ENCODE data around the gene TADA2A.

Gene TADA2A

GRCh38 chr17:37375706-37376105 lies 31.0 kb upstream of the TADA2A start, which contains the start of gene C17orf78:
Gene C17orf78 (plus strand): TSS chr17:37375985. CDS start chr17:37376093, 108 bp downstream.
- no peak within 1 kb of the TSS for H3K4me3 ChIP-seq (ENCODE audit: low read length, poor library complexity, severe bottlenecking)
- no peaks in the 10 kb centered on the region for H4K20me1 ChIP-seq (ENCODE audit: insufficient read depth, low read length, poor library complexity, severe bottlenecking)
- H3K27me3 ChIP-seq (ENCODE audit: insufficient read depth, low read length, poor library complexity, severe bottlenecking): no peaks in the 10 kb centered on the region
- H3F3A ChIP-seq (ENCODE audit: low read depth): no peaks in the 10 kb centered on the region
- no peaks in the 10 kb centered on the region for H3K9me3 ChIP-seq (ENCODE audit: insufficient read depth, low read depth, low read length)
- H3K9me2 ChIP-seq (replicated peaks; ENCODE audit: low read depth, low read length): no peaks in the 10 kb centered on the region
- H3K9ac ChIP-seq (ENCODE audit: low read depth, low read length, poor library complexity, severe bottlenecking): no peak within 1 kb of the TSS
- H3K36me3 ChIP-seq (ENCODE audit: insufficient read depth, low read length): no peaks in the 10 kb centered on the region
- TF ChIP-seq EZH2phosphoT487 (IDR thresholded peaks at IDR 0.05; ENCODE audit: borderline replicate concordance): no peak
- TF ChIP-seq CTCF (conservative IDR thresholded peaks at IDR 0.05; ENCODE audit: low read length): no peak
- H3K4me2 ChIP-seq (ENCODE audit: low read depth, low read length, poor library complexity, severe bottlenecking): no peak within 1 kb of the TSS
- no peaks in the 10 kb centered on the region for H3K4me1 ChIP-seq (ENCODE audit: insufficient read depth, low read length, poor library complexity, severe bottlenecking)
- no peaks in the 10 kb centered on the region for H3K79me2 ChIP-seq (ENCODE audit: insufficient read depth, low read length)
- no peak within 1 kb of the TSS for H2AFZ ChIP-seq (ENCODE audit: low read length)

GRCh38 chr17:37382056-37382455 lies 24.6 kb upstream of the TADA2A start:
- no peaks in the 10 kb centered on the region for H3K27me3 ChIP-seq (ENCODE audit: insufficient read depth, low read length, poor library complexity, severe bottlenecking)
- no peaks in the 10 kb centered on the region for H3F3A ChIP-seq (ENCODE audit: low read depth)
- H3K9ac ChIP-seq (ENCODE audit: low read depth, low read length, poor library complexity, severe bottlenecking): no peak overlapping the region

GRCh38 chr17:37384560-37385149 lies 22.0 kb upstream of the TADA2A start:
- no peak overlapping the region for H3K9ac ChIP-seq (ENCODE audit: low read depth, low read length, poor library complexity, severe bottlenecking)
- H3K4me3 ChIP-seq (ENCODE audit: low read length, poor library complexity, severe bottlenecking): no peak overlapping the region
- no peaks in the 10 kb centered on the region for H3K27me3 ChIP-seq (ENCODE audit: insufficient read depth, low read length, poor library complexity, severe bottlenecking)
- H3K4me1 ChIP-seq (ENCODE audit: insufficient read depth, low read length, poor library complexity, severe bottlenecking): no peaks in the 10 kb centered on the region
- no peaks in the 10 kb centered on the region for H3K36me3 ChIP-seq (ENCODE audit: insufficient read depth, low read length)
- H3K9me2 ChIP-seq (replicated peaks; ENCODE audit: low read depth, low read length): no peaks in the 10 kb centered on the region
- no peaks in the 10 kb centered on the region for H3F3A ChIP-seq (ENCODE audit: low read depth)
- no peak overlapping the region for H2AFZ ChIP-seq (ENCODE audit: low read length)
- no peak overlapping the region for H3K4me2 ChIP-seq (ENCODE audit: low read depth, low read length, poor library complexity, severe bottlenecking)
- no peaks in the 10 kb centered on the region for H3K79me2 ChIP-seq (ENCODE audit: insufficient read depth, low read length)
- H4K20me1 ChIP-seq (ENCODE audit: insufficient read depth, low read length, poor library complexity, severe bottlenecking): no peaks in the 10 kb centered on the region
- no peaks in the 10 kb centered on the region for H3K9me3 ChIP-seq (ENCODE audit: insufficient read depth, low read depth, low read length)
- TF ChIP-seq EZH2phosphoT487 (IDR thresholded peaks at IDR 0.05; ENCODE audit: borderline replicate concordance): no peak

More at GRCh38 chr17:37382056-37382455, 24.6 kb upstream of the TADA2A start:
- H3K9me3 ChIP-seq (ENCODE audit: insufficient read depth, low read depth, low read length): no peaks in the 10 kb centered on the region
- H4K20me1 ChIP-seq (ENCODE audit: insufficient read depth, low read length, poor library complexity, severe bottlenecking): no peaks in the 10 kb centered on the region
- no peaks in the 10 kb centered on the region for H3K36me3 ChIP-seq (ENCODE audit: insufficient read depth, low read length)
- no peak overlapping the region for H3K4me2 ChIP-seq (ENCODE audit: low read depth, low read length, poor library complexity, severe bottlenecking)
- no peaks in the 10 kb centered on the region for H3K9me2 ChIP-seq (replicated peaks; ENCODE audit: low read depth, low read length)
- no peaks in the 10 kb centered on the region for H3K4me1 ChIP-seq (ENCODE audit: insufficient read depth, low read length, poor library complexity, severe bottlenecking)
- TF ChIP-seq CTCF (conservative IDR thresholded peaks at IDR 0.05; ENCODE audit: low read length) (no peak), EZH2phosphoT487 (IDR thresholded peaks at IDR 0.05; ENCODE audit: borderline replicate concordance) (no peak)
- H3K79me2 ChIP-seq (ENCODE audit: insufficient read depth, low read length): no peaks in the 10 kb centered on the region
- H3K4me3 ChIP-seq (ENCODE audit: low read length, poor library complexity, severe bottlenecking): no peak overlapping the region
- no peak overlapping the region for H2AFZ ChIP-seq (ENCODE audit: low read length)

GRCh38 chr17:37385474-37385990 lies 21.2 kb upstream of the TADA2A start:
- H3K9me2 ChIP-seq (replicated peaks; ENCODE audit: low read depth, low read length): no peaks in the 10 kb centered on the region
- H3K27me3 ChIP-seq (ENCODE audit: insufficient read depth, low read length, poor library complexity, severe bottlenecking): no peaks in the 10 kb centered on the region
- no peaks in the 10 kb centered on the region for H3K9me3 ChIP-seq (ENCODE audit: insufficient read depth, low read depth, low read length)
- no peaks in the 10 kb centered on the region for H4K20me1 ChIP-seq (ENCODE audit: insufficient read depth, low read length, poor library complexity, severe bottlenecking)
- H3K4me3 ChIP-seq (ENCODE audit: low read length, poor library complexity, severe bottlenecking): no peak overlapping the region
- H3K4me1 ChIP-seq (ENCODE audit: insufficient read depth, low read length, poor library complexity, severe bottlenecking): no peaks in the 10 kb centered on the region
- no peak overlapping the region for H3K9ac ChIP-seq (ENCODE audit: low read depth, low read length, poor library complexity, severe bottlenecking)
- H3F3A ChIP-seq (ENCODE audit: low read depth): no peaks in the 10 kb centered on the region
- no peaks in the 10 kb centered on the region for H3K79me2 ChIP-seq (ENCODE audit: insufficient read depth, low read length)
- no peak overlapping the region for H2AFZ ChIP-seq (ENCODE audit: low read length)
- H3K36me3 ChIP-seq (ENCODE audit: insufficient read depth, low read length): no peaks in the 10 kb centered on the region
- no peak for TF ChIP-seq EZH2phosphoT487 (IDR thresholded peaks at IDR 0.05; ENCODE audit: borderline replicate concordance)
- no peak for TF ChIP-seq CTCF (conservative IDR thresholded peaks at IDR 0.05; ENCODE audit: low read length)
- H3K4me2 ChIP-seq (ENCODE audit: low read depth, low read length, poor library complexity, severe bottlenecking): no peak overlapping the region

Measured in Loucy (cell line).